Measurements from ENCODE around the gene ITPR2.
"Not testable (repeated sequence)": the region's sequence is repeated elsewhere in the genome, so short reads cannot be mapped to it uniquely, and the experiment has no call there.

ITPR2 gene

GRCh38 chr12:26750531-26751175, 82.3 kb downstream of the ITPR2 start:
- DNase-seq, result no peak

GRCh38 chr12:26749781-26750180, 83.2 kb downstream of the ITPR2 start:
- no peak for DNase-seq

- DNase-seq, result no peak
Measured at GRCh38 chr12:26748741-26749431, 84.1 kb downstream of the ITPR2 start.

- DNase-seq, result no peak
Measured at GRCh38 chr12:26748412-26748740, 84.6 kb downstream of the ITPR2 start.

GRCh38 chr12:26746121-26746714, 86.8 kb downstream of the ITPR2 start:
- no peak for DNase-seq

GRCh38 chr12:26744697-26745440, 88.1 kb downstream of the ITPR2 start:
- DNase-seq, result no peak

- no peak for DNase-seq
Measured at GRCh38 chr12:26744042-26744626, 88.9 kb downstream of the ITPR2 start.

GRCh38 chr12:26741584-26742227, 91.3 kb downstream of the ITPR2 start:
- DNase-seq, result no peak

GRCh38 chr12:26740991-26741390, 92.0 kb downstream of the ITPR2 start:
- DNase-seq, result no peak

GRCh38 chr12:26740348-26740747, 92.6 kb downstream of the ITPR2 start:
- no peak for DNase-seq

GRCh38 chr12:26737487-26738030, 95.4 kb downstream of the ITPR2 start:
- DNase-seq, result no peak

GRCh38 chr12:26736563-26737486, 96.2 kb downstream of the ITPR2 start:
- DNase-seq, result no peak

GRCh38 chr12:26735249-26735639, 97.8 kb downstream of the ITPR2 start:
- DNase-seq, result no peak

GRCh38 chr12:26734510-26735248, 98.3 kb downstream of the ITPR2 start:
- no peak for DNase-seq

GRCh38 chr12:26732005-26732908, 100.7 kb downstream of the ITPR2 start:
- no peak for DNase-seq

- DNase-seq, result no peak
Measured at GRCh38 chr12:26730481-26731350, 102.3 kb downstream of the ITPR2 start.

- DNase-seq, result not testable (repeated sequence)
Measured at GRCh38 chr12:26729137-26729671, 103.8 kb downstream of the ITPR2 start.
